ENCODE results near the gene RETN.

DNA sequence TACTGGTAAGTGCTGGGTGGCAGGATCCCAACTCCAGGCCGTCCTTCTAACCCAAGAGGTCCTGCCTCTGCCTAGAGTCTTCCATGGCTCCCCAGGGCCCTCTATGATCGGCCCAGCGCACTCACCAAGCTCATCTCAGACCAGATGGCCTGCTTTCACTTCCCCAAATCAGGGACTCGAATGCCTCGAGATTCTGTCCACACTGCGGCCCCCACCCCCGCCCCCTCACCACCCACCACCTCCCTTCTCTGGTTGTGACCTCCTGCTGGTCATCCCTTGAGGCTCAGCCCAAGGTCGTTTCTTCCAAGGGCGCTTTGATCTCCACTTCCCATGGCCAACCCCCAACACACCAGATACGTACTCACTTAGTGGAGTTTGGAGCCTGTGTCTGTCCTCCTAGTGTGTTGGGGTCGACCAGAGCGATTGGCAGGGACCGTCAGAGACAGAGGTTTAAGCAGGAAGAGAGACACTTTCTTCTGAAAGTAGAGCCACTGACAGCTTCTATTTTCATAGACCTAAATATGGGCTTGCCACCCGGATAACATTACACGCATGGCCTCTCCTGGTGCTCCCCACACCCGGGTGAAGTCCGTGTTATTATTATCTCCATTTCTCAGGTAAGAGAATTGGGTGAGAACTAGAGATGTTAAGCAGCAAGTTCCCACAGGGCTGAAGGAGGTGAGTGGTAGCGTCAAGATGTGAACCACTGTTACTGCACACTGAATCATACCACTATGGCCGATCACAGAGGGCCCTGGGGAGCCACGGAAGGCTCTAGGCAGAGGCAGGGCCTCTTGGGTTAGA, 33.0 kb downstream of the RETN start, which contains the start of gene FCER2:
- TF ChIP-seq CBX2 (IDR thresholded peaks at IDR 0.05; ENCODE audit: borderline replicate concordance, low read depth) (no peak), POLR2AphosphoS2 (conservative IDR thresholded peaks at IDR 0.05; ENCODE audit: low read length) (no peak), CTCF (IDR thresholded peaks at IDR 0.05) (no peak), POLR2A (IDR thresholded peaks at IDR 0.05; ENCODE audit: low read length) (no peak), MAFK (IDR thresholded peaks at IDR 0.05; ENCODE audit: partially characterized antibody) (no peak), ESRRA (IDR thresholded peaks at IDR 0.05; ENCODE audit: borderline replicate concordance, low read length) (no peak), CHD2 (IDR thresholded peaks at IDR 0.05; ENCODE audit: low read length, partially characterized antibody) (no peak), PBX3 (IDR thresholded peaks at IDR 0.05) (no peak), RCOR1 (IDR thresholded peaks at IDR 0.05; ENCODE audit: low read depth, low read length) (no peak), ZNF302 (CRISPR knock-in tag; IDR thresholded peaks at IDR 0.05) (no peak), TP53 (CRISPR knock-in tag; IDR thresholded peaks at IDR 0.05) (no peak)
- TF ChIP-seq, protein P1, sequence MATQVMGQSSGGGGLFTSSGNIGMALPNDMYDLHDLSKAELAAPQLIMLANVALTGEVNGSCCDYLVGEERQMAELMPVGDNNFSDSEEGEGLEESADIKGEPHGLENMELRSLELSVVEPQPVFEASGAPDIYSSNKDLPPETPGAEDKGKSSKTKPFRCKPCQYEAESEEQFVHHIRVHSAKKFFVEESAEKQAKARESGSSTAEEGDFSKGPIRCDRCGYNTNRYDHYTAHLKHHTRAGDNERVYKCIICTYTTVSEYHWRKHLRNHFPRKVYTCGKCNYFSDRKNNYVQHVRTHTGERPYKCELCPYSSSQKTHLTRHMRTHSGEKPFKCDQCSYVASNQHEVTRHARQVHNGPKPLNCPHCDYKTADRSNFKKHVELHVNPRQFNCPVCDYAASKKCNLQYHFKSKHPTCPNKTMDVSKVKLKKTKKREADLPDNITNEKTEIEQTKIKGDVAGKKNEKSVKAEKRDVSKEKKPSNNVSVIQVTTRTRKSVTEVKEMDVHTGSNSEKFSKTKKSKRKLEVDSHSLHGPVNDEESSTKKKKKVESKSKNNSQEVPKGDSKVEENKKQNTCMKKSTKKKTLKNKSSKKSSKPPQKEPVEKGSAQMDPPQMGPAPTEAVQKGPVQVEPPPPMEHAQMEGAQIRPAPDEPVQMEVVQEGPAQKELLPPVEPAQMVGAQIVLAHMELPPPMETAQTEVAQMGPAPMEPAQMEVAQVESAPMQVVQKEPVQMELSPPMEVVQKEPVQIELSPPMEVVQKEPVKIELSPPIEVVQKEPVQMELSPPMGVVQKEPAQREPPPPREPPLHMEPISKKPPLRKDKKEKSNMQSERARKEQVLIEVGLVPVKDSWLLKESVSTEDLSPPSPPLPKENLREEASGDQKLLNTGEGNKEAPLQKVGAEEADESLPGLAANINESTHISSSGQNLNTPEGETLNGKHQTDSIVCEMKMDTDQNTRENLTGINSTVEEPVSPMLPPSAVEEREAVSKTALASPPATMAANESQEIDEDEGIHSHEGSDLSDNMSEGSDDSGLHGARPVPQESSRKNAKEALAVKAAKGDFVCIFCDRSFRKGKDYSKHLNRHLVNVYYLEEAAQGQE (IDR thresholded peaks at IDR 0.05), result no peak
